ENCODE results near the gene COX7A2L.

The COX7A2L gene

DNA sequence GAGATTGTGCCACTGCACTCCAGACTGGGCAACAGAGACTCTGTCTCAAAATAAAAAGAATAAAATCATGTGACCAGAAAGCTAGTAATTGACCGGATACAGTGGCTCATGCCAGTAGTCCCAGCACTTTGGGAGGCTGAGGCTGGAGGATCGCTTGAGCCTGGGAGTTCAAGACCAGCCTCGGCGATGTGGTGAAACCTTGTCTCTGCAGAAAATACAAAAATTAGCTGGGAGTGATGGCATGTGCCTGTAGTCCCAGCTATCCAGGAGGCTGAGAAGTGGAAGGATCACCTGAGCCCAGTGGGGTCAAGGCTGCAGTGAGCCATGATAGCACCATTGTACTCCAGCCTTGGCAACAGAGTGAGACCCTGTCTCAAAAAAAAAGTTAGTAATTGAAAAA is 36.8 kb downstream of the COX7A2L start:
- no peaks in the 10 kb centered on the region for H3K36me3 ChIP-seq (replicated peaks; ENCODE audit: insufficient read depth, low read length)
- H3K27ac ChIP-seq (ENCODE audit: low read length) = no peak overlapping the region

DNA sequence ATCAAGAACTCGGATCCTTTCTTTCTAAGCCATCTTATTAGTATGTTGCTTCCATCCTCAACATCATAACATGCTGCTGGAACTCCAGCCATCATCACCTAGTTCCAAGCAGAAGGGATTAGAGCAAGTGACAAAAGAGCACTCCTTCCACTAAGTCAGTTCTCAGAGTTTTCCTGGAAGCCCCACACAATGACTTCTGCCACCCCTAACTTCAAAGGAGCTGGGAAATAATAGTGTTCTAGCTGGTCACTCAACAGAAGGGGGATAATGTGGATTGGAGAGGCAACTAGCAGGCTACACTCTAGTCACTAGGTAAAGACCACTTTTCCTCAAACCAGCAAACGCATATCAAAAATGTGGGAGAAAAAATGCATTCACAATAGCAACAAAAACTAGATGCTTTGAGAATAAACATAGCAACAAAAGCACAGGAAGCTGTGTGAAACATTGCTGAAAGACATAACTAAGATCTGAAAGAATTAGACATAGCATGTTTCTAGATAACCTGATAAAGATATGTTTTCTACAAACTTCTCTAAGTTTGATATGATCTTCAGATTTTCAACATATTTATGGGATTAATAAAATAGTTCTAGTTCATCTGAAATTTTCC is 39.5 kb downstream of the COX7A2L start:
- no peaks in the 10 kb centered on the region for H3K9me2 ChIP-seq (replicated peaks; ENCODE audit: insufficient read depth, low read length)
- no peak overlapping the region for H3K4me2 ChIP-seq (ENCODE audit: low read depth, low read length)
- H2AFZ ChIP-seq (ENCODE audit: low read length) = no peak overlapping the region
- no peaks in the 10 kb centered on the region for H3K9me3 ChIP-seq (replicated peaks; ENCODE audit: insufficient read depth, low read length)
- H3F3A ChIP-seq (ENCODE audit: insufficient read depth, low read length) = no peaks in the 10 kb centered on the region
- H4K20me1 ChIP-seq (ENCODE audit: insufficient read depth, low read length) = no peaks in the 10 kb centered on the region; the same call in 1 of the 2 replicates
- no peaks in the 10 kb centered on the region for H3K4me1 ChIP-seq (ENCODE audit: low read length)
- H3K27ac ChIP-seq (ENCODE audit: low read length) = no peak overlapping the region
- DNase-seq = no peak
- H3K9ac ChIP-seq (ENCODE audit: low read length) = no peak overlapping the region
- H3K79me2 ChIP-seq (ENCODE audit: low read length) = no peaks in the 10 kb centered on the region
- no peaks in the 10 kb centered on the region for H3K36me3 ChIP-seq (replicated peaks; ENCODE audit: insufficient read depth, low read length)
- no peak overlapping the region for H3K4me3 ChIP-seq (ENCODE audit: low read length)
- TF ChIP-seq EZH2 (optimal IDR thresholded peaks at IDR 0.05; ENCODE audit: low read depth, low read length) = no peak
- TF ChIP-seq EZH2phosphoT487 (IDR thresholded peaks at IDR 0.05; ENCODE audit: low read length) = no peak
- TF ChIP-seq, protein P1, sequence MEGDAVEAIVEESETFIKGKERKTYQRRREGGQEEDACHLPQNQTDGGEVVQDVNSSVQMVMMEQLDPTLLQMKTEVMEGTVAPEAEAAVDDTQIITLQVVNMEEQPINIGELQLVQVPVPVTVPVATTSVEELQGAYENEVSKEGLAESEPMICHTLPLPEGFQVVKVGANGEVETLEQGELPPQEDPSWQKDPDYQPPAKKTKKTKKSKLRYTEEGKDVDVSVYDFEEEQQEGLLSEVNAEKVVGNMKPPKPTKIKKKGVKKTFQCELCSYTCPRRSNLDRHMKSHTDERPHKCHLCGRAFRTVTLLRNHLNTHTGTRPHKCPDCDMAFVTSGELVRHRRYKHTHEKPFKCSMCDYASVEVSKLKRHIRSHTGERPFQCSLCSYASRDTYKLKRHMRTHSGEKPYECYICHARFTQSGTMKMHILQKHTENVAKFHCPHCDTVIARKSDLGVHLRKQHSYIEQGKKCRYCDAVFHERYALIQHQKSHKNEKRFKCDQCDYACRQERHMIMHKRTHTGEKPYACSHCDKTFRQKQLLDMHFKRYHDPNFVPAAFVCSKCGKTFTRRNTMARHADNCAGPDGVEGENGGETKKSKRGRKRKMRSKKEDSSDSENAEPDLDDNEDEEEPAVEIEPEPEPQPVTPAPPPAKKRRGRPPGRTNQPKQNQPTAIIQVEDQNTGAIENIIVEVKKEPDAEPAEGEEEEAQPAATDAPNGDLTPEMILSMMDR (IDR thresholded peaks at IDR 0.05; ENCODE audit: low read length) = no peak
- no peaks in the 10 kb centered on the region for H3K27me3 ChIP-seq (replicated peaks; ENCODE audit: insufficient read depth, low read length)

More for the DNA sequence above, 36.8 kb downstream of the COX7A2L start:
- TF ChIP-seq, protein P1 (IDR thresholded peaks at IDR 0.05; ENCODE audit: low read length) = no peak
- TF ChIP-seq EZH2phosphoT487 (IDR thresholded peaks at IDR 0.05; ENCODE audit: low read length) = no peak
- TF ChIP-seq EZH2 (optimal IDR thresholded peaks at IDR 0.05; ENCODE audit: low read depth, low read length) = no peak
- Histone ChIP-seq H4K20me1 (ENCODE audit: insufficient read depth, low read length) (no peaks in the 10 kb centered on the region; the same call in 1 of the 2 replicates), H3K27me3 (replicated peaks; ENCODE audit: insufficient read depth, low read length) (no peaks in the 10 kb centered on the region), H3K4me1 (ENCODE audit: low read length) (no peaks in the 10 kb centered on the region), H3K9me2 (replicated peaks; ENCODE audit: insufficient read depth, low read length) (no peaks in the 10 kb centered on the region), H3K4me2 (ENCODE audit: low read depth, low read length) (no peak overlapping the region), H2AFZ (ENCODE audit: low read length) (no peak overlapping the region), H3K79me2 (ENCODE audit: low read length) (no peaks in the 10 kb centered on the region), H3F3A (ENCODE audit: insufficient read depth, low read length) (no peaks in the 10 kb centered on the region), H3K9ac (ENCODE audit: low read length) (no peak overlapping the region), H3K9me3 (replicated peaks; ENCODE audit: insufficient read depth, low read length) (no peaks in the 10 kb centered on the region), H3K4me3 (ENCODE audit: low read length) (no peak overlapping the region)
- DNase-seq = no peak

DNA sequence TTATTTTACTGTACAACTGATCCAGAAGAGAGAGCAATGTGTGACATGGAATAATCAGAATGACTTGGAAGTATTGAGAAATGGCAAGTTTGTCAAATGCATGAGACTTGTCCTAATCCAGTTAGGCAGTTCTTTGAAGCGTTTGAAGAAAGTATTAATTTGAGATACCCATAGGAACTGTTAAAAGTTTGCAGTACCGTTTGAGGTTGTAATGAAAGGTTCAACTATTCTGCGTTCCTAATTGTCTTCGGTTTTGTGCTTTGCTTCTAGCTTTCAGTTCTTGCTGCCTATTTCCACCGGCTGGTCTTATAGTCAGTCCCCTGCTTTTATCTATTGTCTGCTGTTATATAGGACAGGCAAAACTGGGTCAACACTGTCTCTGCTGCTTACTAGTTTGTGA is 41.8 kb downstream of the COX7A2L start:
- Histone ChIP-seq H4K20me1 (ENCODE audit: insufficient read depth, low read length) (no peaks in the 10 kb centered on the region), H3K4me3 (ENCODE audit: low read length) (no peak overlapping the region), H2AFZ (ENCODE audit: low read length) (no peak overlapping the region), H3K4me1 (ENCODE audit: low read length) (no peaks in the 10 kb centered on the region), H3K36me3 (replicated peaks; ENCODE audit: insufficient read depth, low read length) (no peaks in the 10 kb centered on the region), H3K27ac (ENCODE audit: low read length) (no peak overlapping the region), H3K4me2 (ENCODE audit: low read depth, low read length) (no peak overlapping the region), H3K9ac (ENCODE audit: low read length) (no peak overlapping the region), H3K9me3 (replicated peaks; ENCODE audit: insufficient read depth, low read length) (no peaks in the 10 kb centered on the region), H3K27me3 (replicated peaks; ENCODE audit: insufficient read depth, low read length) (no peaks in the 10 kb centered on the region), H3F3A (ENCODE audit: insufficient read depth, low read length) (no peaks in the 10 kb centered on the region), H3K9me2 (replicated peaks; ENCODE audit: insufficient read depth, low read length) (no peaks in the 10 kb centered on the region), H3K79me2 (ENCODE audit: low read length) (no peaks in the 10 kb centered on the region)
- no peak for DNase-seq
- TF ChIP-seq EZH2 (optimal IDR thresholded peaks at IDR 0.05; ENCODE audit: low read depth, low read length) = no peak
- TF ChIP-seq EZH2phosphoT487 (IDR thresholded peaks at IDR 0.05; ENCODE audit: low read length) = no peak
- TF ChIP-seq, protein P1 (IDR thresholded peaks at IDR 0.05; ENCODE audit: low read length) = no peak
